CD14-positive monocyte (primary cell): ENCODE data around the gene CD2AP. TPM values are rescaled to one million over a fixed set of nuclear protein-coding genes. Genes with fewer than 3 reads are reported as not detected.

ENCODE experiments used
- DNase-seq, 3 donors: peaks; one replicate each; pipeline ENCODE4 v3.0.0-alpha.2; 2011 to 2022
- H2AFZ ChIP-seq: 2 replicates; pipeline ENCODE4 v1.6.0; 2012; ENCODE audit warnings: mild to moderate bottlenecking, low read depth, low read length, inconsistent platforms; ENCODE audit not compliant: insufficient read depth, poor library complexity, severe bottlenecking
- H3K27ac ChIP-seq, 2 donors: 1 replicate in 1 of 2; 2 replicates in 1 of 2; pipeline ENCODE4 v1.5.1; 2012 to 2013; ENCODE audit warnings: low read length in 2 of 2, control low read depth in 1 of 2, inconsistent platforms in 1 of 2, low read depth in 1 of 2, mild to moderate bottlenecking in 1 of 2
- H3K27me3 ChIP-seq, 2 donors: one replicate each; pipeline versions ENCODE4 v1.6.0 to v1.6.1; 2011 to 2013; ENCODE audit warnings: low read length in 2 of 2; ENCODE audit not compliant: control insufficient read depth in 2 of 2, insufficient read depth in 2 of 2
- H3K36me3 ChIP-seq, 2 donors: replicated peaks in 1 of 2; 1 replicate in 1 of 2; 2 replicates in 1 of 2; pipeline versions ENCODE4 v1.5.1 to v1.6.1; 2012 to 2013; ENCODE audit warnings: low read length in 2 of 2, control low read depth in 1 of 2, inconsistent platforms in 1 of 2, mild to moderate bottlenecking in 1 of 2; ENCODE audit not compliant: insufficient read depth in 2 of 2, control insufficient read depth in 1 of 2
- H3K4me1 ChIP-seq, 2 donors: 1 replicate in 1 of 2; 2 replicates in 1 of 2; pipeline versions ENCODE4 v1.5.1 to v1.6.1; 2012 to 2013; ENCODE audit warnings: low read length in 2 of 2, control low read depth in 1 of 2, inconsistent platforms in 1 of 2, mild to moderate bottlenecking in 1 of 2, moderate library complexity in 1 of 2; ENCODE audit not compliant: insufficient read depth in 2 of 2, control insufficient read depth in 1 of 2
- H3K4me2 ChIP-seq: replicated peaks from 2 replicates; pipeline ENCODE3; 2012; ENCODE audit warnings: low read length, moderate library complexity, mild to moderate bottlenecking; ENCODE audit not compliant: poor library complexity, severe bottlenecking; ENCODE audit errors: extremely low read depth
- H3K4me3 ChIP-seq, 3 experiments: fragments of 200-600 bp in 1 of 3; sonication (generic) in 1 of 3; replicated peaks in 1 of 3; 1 replicate in 2 of 3; 2 replicates in 1 of 3; pipeline ENCODE4 v1.5.1; 2011 to 2013; ENCODE audit warnings: low read length in 3 of 3, mild to moderate bottlenecking in 3 of 3, control low read depth in 2 of 3, low read depth in 2 of 3, inconsistent platforms in 1 of 3, moderate library complexity in 1 of 3
- H3K79me2 ChIP-seq: 2 replicates; pipeline ENCODE4 v1.6.0; 2012; ENCODE audit warnings: mild to moderate bottlenecking, control low read depth, inconsistent platforms, low read length, moderate library complexity; ENCODE audit not compliant: insufficient read depth
- H3K9ac ChIP-seq: 2 replicates; pipeline ENCODE4 v1.6.0; 2017; ENCODE audit warnings: low read length, mild to moderate bottlenecking; ENCODE audit not compliant: insufficient read depth, poor library complexity, severe bottlenecking
- H3K9me3 ChIP-seq, 2 donors: replicated peaks in 1 of 2; 1 replicate in 1 of 2; 2 replicates in 1 of 2; pipeline versions ENCODE4 v1.5.1 to v1.6.1; 2012 to 2013; ENCODE audit warnings: low read length in 2 of 2, control low read depth in 1 of 2; ENCODE audit not compliant: control insufficient read depth in 1 of 2, insufficient read depth in 1 of 2
- H4K20me1 ChIP-seq: 2 replicates; pipeline ENCODE4 v1.6.0; 2012; ENCODE audit warnings: mild to moderate bottlenecking, low read length, control low read depth, moderate library complexity; ENCODE audit not compliant: insufficient read depth
- H3K27ac Mint-ChIP-seq, 7 donors: one replicate each; pipeline ENCODE4 v1.8.0; 2020; ENCODE audit warnings: mild to moderate bottlenecking in 7 of 7, mixed read lengths in 7 of 7, moderate library complexity in 6 of 7, inconsistent platforms in 2 of 7
- H3K27me3 Mint-ChIP-seq, 3 donors: one replicate each; pipeline ENCODE4 v1.8.0; 2021 to 2022; ENCODE audit warnings: low read depth in 3 of 3, mild to moderate bottlenecking in 3 of 3, mixed read lengths in 3 of 3, moderate library complexity in 3 of 3, inconsistent platforms in 1 of 3
- H3K36me3 Mint-ChIP-seq, 2 donors: one replicate each; pipeline ENCODE4 v1.8.0; 2020; ENCODE audit warnings: mixed read lengths in 2 of 2, inconsistent platforms in 1 of 2, mild to moderate bottlenecking in 1 of 2
- H3K4me1 Mint-ChIP-seq: one replicate; pipeline ENCODE4 v1.8.0; 2020; ENCODE audit warnings: mild to moderate bottlenecking, mixed read lengths
- H3K4me3 Mint-ChIP-seq, 2 donors: one replicate each; pipeline ENCODE4 v1.8.0; 2020; ENCODE audit warnings: mild to moderate bottlenecking in 2 of 2, mixed read lengths in 2 of 2, moderate library complexity in 1 of 2
- H3K9me3 Mint-ChIP-seq, 7 donors: one replicate each; pipeline ENCODE4 v1.8.0; 2020 to 2022; ENCODE audit warnings: mixed read lengths in 7 of 7, mild to moderate bottlenecking in 6 of 7, moderate library complexity in 6 of 7, inconsistent platforms in 2 of 7
- WGBS: methylation state at CpG from one replicate; pipeline ENCODE4 v1.1.5; 2013; ENCODE audit warnings: missing lambda C conversion rate; ENCODE audit not compliant: insufficient coverage; 5-methylcytosine and 5-hydroxymethylcytosine counted together
- intact Hi-C, 2 donors: fragments of 100-400 bp; cut with micrococcal nuclease; formaldehyde crosslinking; loops; one replicate each; pipeline versions ENCODE4 v1.15.0 to v1.15.1; 2023
- polyA plus RNA-seq, 3 donors: library from polyadenylated mRNA; depleted of rRNA in 1 of 3; unstranded in 2 of 3; stranded (reverse) in 1 of 3; fragments of 300-500 nt in 2 of 3; fragments of >200 nt in 1 of 3; fragmentation: Illumina TruSeq in 2 of 3; gene quantifications; 1 replicate in 2 of 3; 2 replicates in 1 of 3; pipeline ENCODE4 v1.2.3, GENCODE V29; 2012 to 2021
- TF ChIP-seq, protein P1 (sequence below): fragments of 200-600 bp; IDR thresholded peaks from one replicate; pipeline ENCODE4 v1.8.0; 2022; ENCODE audit warnings: antibody characterized with exemption, mild to moderate bottlenecking

CD2AP gene
- polyA plus RNA-seq, 3 donors = 1.5 to 2.4 (median 2.0) TPM

DNA sequence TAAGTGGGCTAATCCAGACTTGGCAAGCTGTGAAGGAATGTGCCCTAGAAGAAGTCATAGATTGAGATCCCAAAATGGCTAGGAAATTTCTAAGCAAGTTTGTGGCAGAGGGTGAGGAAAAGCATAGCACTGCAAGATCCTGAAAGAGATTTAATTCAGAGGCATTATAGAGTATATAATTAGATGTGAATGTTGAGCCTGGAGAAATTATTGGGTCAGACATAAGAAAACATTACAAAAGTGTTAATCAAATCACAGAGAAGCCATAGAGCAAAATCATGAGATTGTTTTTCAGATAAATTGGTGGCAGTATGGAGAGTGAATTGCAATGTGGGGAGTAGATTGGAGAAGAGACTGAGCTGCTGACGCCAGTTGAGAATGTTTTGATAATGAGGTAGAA lies 90.0 kb downstream of the CD2AP start:
- 100% methylated on average over 1 of the region's 1 CpG for WGBS
- H3K4me3 Mint-ChIP-seq = no peak overlapping the region
- no peak overlapping the region for H3K9ac ChIP-seq
- no peak for DNase-seq
- TF ChIP-seq, protein P1, sequence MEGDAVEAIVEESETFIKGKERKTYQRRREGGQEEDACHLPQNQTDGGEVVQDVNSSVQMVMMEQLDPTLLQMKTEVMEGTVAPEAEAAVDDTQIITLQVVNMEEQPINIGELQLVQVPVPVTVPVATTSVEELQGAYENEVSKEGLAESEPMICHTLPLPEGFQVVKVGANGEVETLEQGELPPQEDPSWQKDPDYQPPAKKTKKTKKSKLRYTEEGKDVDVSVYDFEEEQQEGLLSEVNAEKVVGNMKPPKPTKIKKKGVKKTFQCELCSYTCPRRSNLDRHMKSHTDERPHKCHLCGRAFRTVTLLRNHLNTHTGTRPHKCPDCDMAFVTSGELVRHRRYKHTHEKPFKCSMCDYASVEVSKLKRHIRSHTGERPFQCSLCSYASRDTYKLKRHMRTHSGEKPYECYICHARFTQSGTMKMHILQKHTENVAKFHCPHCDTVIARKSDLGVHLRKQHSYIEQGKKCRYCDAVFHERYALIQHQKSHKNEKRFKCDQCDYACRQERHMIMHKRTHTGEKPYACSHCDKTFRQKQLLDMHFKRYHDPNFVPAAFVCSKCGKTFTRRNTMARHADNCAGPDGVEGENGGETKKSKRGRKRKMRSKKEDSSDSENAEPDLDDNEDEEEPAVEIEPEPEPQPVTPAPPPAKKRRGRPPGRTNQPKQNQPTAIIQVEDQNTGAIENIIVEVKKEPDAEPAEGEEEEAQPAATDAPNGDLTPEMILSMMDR = no peak
- H3K36me3 ChIP-seq = no peaks in the 10 kb centered on the region
- H3K9me3 ChIP-seq = no peaks in the 10 kb centered on the region
- no peaks in the 10 kb centered on the region for H3K27me3 ChIP-seq
- intact Hi-C loops = no loop called here
- H2AFZ ChIP-seq = no peak overlapping the region
- H3K4me3 ChIP-seq = no peak overlapping the region
- no peak overlapping the region for H3K4me2 ChIP-seq
- no peaks in the 10 kb centered on the region for H3K4me1 Mint-ChIP-seq
- no peaks in the 10 kb centered on the region for H3K79me2 ChIP-seq
- H4K20me1 ChIP-seq = no peaks in the 10 kb centered on the region
- H3K27ac Mint-ChIP-seq = no peak overlapping the region
- peaks cover 0 to 7% of the 10 kb centered on the region in 2 donors for H3K36me3 Mint-ChIP-seq
- no peaks in the 10 kb centered on the region for H3K4me1 ChIP-seq
- no peaks in the 10 kb centered on the region for H3K27me3 Mint-ChIP-seq
- H3K9me3 Mint-ChIP-seq = peaks cover 0 to 4% (median 0%) of the 10 kb centered on the region in 7 donors
- no peak overlapping the region for H3K27ac ChIP-seq

DNA sequence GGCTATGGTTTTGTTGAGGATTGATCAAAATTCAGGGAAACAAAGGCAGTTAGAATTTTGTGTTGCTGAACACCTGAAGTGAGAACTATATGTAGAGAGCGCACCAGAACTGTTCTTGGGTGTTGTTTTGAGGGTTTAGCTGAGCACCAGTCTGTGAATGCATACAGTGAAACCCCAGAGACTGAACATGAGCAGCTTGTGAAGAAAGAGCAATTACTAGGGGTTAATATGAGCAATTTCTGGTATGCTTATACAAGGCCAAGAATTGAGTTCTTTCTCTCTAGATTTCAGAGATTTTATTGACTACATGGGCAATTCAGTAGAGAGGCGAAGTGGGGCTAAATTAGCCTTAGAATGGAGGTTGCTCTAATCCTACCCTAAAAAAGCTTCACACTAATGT lies 93.9 kb downstream of the CD2AP start:
- H3K9me3 Mint-ChIP-seq = peaks cover 0 to 2% (median 0%) of the 10 kb centered on the region in 7 donors

More for the DNA sequence above, 93.9 kb downstream of the CD2AP start:
- no peak overlapping the region for H3K4me2 ChIP-seq
- H3K4me1 ChIP-seq = no peaks in the 10 kb centered on the region
- no peaks in the 10 kb centered on the region for H3K79me2 ChIP-seq
- H2AFZ ChIP-seq = no peak overlapping the region
- no peak overlapping the region for H3K27ac Mint-ChIP-seq
- peaks cover 0 to 2% of the 10 kb centered on the region in 2 donors for H3K36me3 Mint-ChIP-seq
- H3K4me3 Mint-ChIP-seq = no peak overlapping the region
- H3K9ac ChIP-seq = no peak overlapping the region
- H4K20me1 ChIP-seq = no peaks in the 10 kb centered on the region
- WGBS = 100% methylated on average over 1 of the region's 2 CpGs
- no peak overlapping the region for H3K27ac ChIP-seq
- DNase-seq = no peak
- no peak overlapping the region for H3K4me3 ChIP-seq
- no peaks in the 10 kb centered on the region for H3K9me3 ChIP-seq
- H3K4me1 Mint-ChIP-seq = no peaks in the 10 kb centered on the region
- intact Hi-C loops = no loop called here
- no peaks in the 10 kb centered on the region for H3K36me3 ChIP-seq
- no peaks in the 10 kb centered on the region for H3K27me3 Mint-ChIP-seq
- no peaks in the 10 kb centered on the region for H3K27me3 ChIP-seq
- TF ChIP-seq, protein P1 = no peak
